ENCODE measurements around the gene IZUMO1. TPM values are rescaled to one million over a fixed set of nuclear protein-coding genes. Genes with fewer than 3 reads are reported as not detected.

IZUMO1 gene
- total and polyA plus RNA-seq, 2 donors (not counting 3 experiments of a cell fraction or from before 2014, with no cell fraction given): 0.18 to 1.2 TPM

GRCh38 chr19:48715681-48716171, 31.0 kb downstream of the IZUMO1 start:
- Histone ChIP-seq H3K4me3 (replicated peaks in 1 of 3; ENCODE audit: insufficient read depth in 1 of 3, low read depth in 1 of 3, low read length in 3 of 3) (no peak overlapping the region), H3K36me3 (ENCODE audit: control insufficient read depth in 2 of 2, extremely low read depth in 1 of 2, insufficient read depth in 2 of 2, low read length in 2 of 2) (peaks cover 0 to under 1% of the 10 kb centered on the region in 2 experiments), H3K4me1 (ENCODE audit: control insufficient read depth, extremely low read depth, insufficient read depth, low read length) (peaks cover 15% of the 10 kb centered on the region), H3K79me2 (ENCODE audit: control insufficient read depth, insufficient read depth, low read length) (no peaks in the 10 kb centered on the region), H4K20me1 (replicated peaks; ENCODE audit: control insufficient read depth, extremely low read depth, insufficient read depth, low read length) (no peaks in the 10 kb centered on the region), H2AFZ (ENCODE audit: low read depth, low read length) (no peak overlapping the region), H3K27me3 (ENCODE audit: control insufficient read depth in 2 of 2, insufficient read depth in 2 of 2, low read length in 2 of 2) (no peaks in the 10 kb centered on the region), H3K27ac (ENCODE audit: insufficient read depth, low read depth, low read length) (no peak overlapping the region), H3K9me1 (replicated peaks; ENCODE audit: control insufficient read depth, extremely low read depth, insufficient read depth, low read length) (no peaks in the 10 kb centered on the region), H3K4me2 (ENCODE audit: insufficient read depth, low read length) (no peak overlapping the region), H3K9me3 (replicated peaks; ENCODE audit: control insufficient read depth, insufficient read depth, low read length) (no peaks in the 10 kb centered on the region), H3K9ac (replicated peaks; ENCODE audit: extremely low read depth, insufficient read depth, low read length) (no peak overlapping the region)
- ChIA-PET CTCF (interaction anchor here (0.9 to 3.9 kb wide), 5 partner anchors 9 to 70 kb away, joined by 3 to 29 read pairs (median 4); partner anchors contain the start of gene CA11), POLR2A (interaction anchor here (0.9 kb wide), 1 partner anchor 9 kb away, joined by 8 read pairs; no protein-coding TSS in a partner anchor)
- TF ChIP-seq EZH2 (IDR thresholded peaks at IDR 0.05; ENCODE audit: borderline replicate concordance, low read depth, low read length, severe bottlenecking): no peak
- TF ChIP-seq MAX (IDR thresholded peaks at IDR 0.05; ENCODE audit: insufficient read depth, insufficient read length): no peak
- TF ChIP-seq POLR2AphosphoS5 (IDR thresholded peaks at IDR 0.05; ENCODE audit: insufficient read depth, low read depth, low read length): no peak
- TF ChIP-seq JUN (IDR thresholded peaks at IDR 0.05; ENCODE audit: borderline replicate concordance, insufficient read depth, insufficient read length, low read depth): no peak
- TF ChIP-seq POLR2A (IDR thresholded peaks at IDR 0.05; ENCODE audit: low read depth, low read length): no peak
- no peak for TF ChIP-seq MYC (IDR thresholded peaks at IDR 0.05; ENCODE audit: low read depth, low read length)
- no peak for TF ChIP-seq GATA2 (IDR thresholded peaks at IDR 0.05; ENCODE audit: insufficient read depth, insufficient read length, low read depth, low read length)
- TF ChIP-seq FOS (IDR thresholded peaks at IDR 0.05; ENCODE audit: borderline replicate concordance, insufficient read depth, low read length): no peak
- TF ChIP-seq, protein P1, sequence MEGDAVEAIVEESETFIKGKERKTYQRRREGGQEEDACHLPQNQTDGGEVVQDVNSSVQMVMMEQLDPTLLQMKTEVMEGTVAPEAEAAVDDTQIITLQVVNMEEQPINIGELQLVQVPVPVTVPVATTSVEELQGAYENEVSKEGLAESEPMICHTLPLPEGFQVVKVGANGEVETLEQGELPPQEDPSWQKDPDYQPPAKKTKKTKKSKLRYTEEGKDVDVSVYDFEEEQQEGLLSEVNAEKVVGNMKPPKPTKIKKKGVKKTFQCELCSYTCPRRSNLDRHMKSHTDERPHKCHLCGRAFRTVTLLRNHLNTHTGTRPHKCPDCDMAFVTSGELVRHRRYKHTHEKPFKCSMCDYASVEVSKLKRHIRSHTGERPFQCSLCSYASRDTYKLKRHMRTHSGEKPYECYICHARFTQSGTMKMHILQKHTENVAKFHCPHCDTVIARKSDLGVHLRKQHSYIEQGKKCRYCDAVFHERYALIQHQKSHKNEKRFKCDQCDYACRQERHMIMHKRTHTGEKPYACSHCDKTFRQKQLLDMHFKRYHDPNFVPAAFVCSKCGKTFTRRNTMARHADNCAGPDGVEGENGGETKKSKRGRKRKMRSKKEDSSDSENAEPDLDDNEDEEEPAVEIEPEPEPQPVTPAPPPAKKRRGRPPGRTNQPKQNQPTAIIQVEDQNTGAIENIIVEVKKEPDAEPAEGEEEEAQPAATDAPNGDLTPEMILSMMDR (IDR thresholded peaks at IDR 0.05; ENCODE audit: extremely low read depth in 1 of 2, insufficient read depth in 1 of 2, low read depth in 1 of 2, low read length in 2 of 2): no peak
- dilution Hi-C loops (cut with MboI; ENCODE audit: extremely low pct_ligation_motif_present, low sequenced_read_pairs): no loop called here
- no TSS peak for BruUV-seq (replicated peaks)
- FAIRE-seq: no peak
- no peak for DNase-seq (ENCODE audit: low read depth, low spot score)
- intact Hi-C loops (cut with micrococcal nuclease): no loop called here

Measured in endothelial cell of umbilical vein (primary cell).